ENCODE data around the gene CYB5RL.
A peak's percentile ranks its signal among the peaks of the same experiment; 100 is the strongest.

Gene CYB5RL

DNA sequence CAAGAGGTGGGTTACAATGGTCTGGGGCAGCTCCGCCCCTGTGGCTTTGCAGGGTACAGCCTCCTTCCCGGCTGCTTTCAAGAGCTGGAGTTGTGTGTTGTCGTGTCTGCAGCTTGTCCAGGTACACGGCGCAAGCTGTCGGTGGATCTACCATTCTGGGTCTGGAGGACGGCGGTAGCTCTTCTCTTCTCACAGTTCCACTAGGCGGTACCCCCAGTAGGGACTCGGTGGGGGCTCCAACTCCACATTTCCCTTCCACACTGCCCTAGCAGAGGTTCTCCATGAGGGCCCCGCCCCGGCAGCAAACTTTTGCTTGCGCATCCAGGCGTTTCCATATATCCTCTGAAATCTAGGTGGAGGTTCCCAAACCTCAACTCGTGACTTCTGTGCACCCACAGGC lies 34.7 kb downstream of the CYB5RL start:
- H3K27me3 Mint-ChIP-seq, result no peaks in the 10 kb centered on the region
- H3K9me3 Mint-ChIP-seq (ENCODE audit: low read depth), result no peaks in the 10 kb centered on the region
- no peak overlapping the region for H3K4me3 Mint-ChIP-seq
- no peak overlapping the region for H3K27ac Mint-ChIP-seq
- H3K36me3 Mint-ChIP-seq, result no peaks in the 10 kb centered on the region
- H3K4me1 Mint-ChIP-seq (ENCODE audit: low read depth), result no peaks in the 10 kb centered on the region

DNA sequence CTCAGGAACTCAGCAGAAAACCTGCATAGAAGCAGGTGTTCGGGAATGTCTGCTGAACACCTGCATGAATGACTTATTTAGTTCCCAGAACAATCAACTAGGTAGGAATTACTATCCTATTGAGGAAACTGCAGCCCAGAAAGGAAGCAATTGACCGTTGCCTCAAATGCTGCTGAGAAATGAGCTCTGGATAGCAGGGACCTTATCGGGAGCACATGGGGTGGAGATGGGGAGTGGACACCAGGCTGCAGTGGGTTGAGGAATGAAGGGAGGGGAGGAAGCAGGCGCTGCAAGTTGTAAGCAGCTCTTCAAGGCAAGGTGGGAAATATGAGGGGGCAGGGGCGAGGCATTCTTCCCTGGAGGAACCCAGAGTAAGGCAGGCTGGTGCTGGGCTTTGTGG lies 36.3 kb downstream of the CYB5RL start:
- Mint-ChIP-seq H3K36me3 (no peaks in the 10 kb centered on the region), H3K4me3 (no peak overlapping the region), H3K27ac (no peak overlapping the region), H3K27me3 (no peaks in the 10 kb centered on the region), H3K9me3 (ENCODE audit: low read depth) (no peaks in the 10 kb centered on the region), H3K4me1 (ENCODE audit: low read depth) (no peaks in the 10 kb centered on the region)

DNA sequence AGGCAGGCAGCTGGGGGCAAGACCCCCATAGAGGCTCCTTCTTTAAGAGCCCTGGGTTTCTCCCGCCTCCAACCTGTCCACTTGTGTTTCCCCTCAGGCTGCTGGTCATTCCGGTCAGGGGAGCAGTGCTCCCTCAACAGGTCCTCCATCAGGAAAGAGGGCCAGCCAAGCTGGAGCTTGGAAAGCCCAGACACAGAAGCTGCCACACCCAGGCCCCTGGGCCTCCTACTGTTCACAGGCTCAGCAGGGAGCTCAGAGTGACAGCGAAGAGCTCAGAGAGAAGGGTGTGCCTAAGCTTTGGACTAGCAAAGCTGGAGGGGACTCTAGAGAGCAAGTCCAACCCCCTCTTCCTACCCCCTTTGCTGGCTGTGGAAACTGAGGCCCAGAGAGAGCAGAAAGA lies 36.8 kb downstream of the CYB5RL start:
- no peaks in the 10 kb centered on the region for H3K4me1 Mint-ChIP-seq (ENCODE audit: low read depth)
- no peaks in the 10 kb centered on the region for H3K27me3 Mint-ChIP-seq
- H3K27ac Mint-ChIP-seq, result no peak overlapping the region
- no peak overlapping the region for H3K4me3 Mint-ChIP-seq
- H3K9me3 Mint-ChIP-seq (ENCODE audit: low read depth), result no peaks in the 10 kb centered on the region
- no peaks in the 10 kb centered on the region for H3K36me3 Mint-ChIP-seq

DNA sequence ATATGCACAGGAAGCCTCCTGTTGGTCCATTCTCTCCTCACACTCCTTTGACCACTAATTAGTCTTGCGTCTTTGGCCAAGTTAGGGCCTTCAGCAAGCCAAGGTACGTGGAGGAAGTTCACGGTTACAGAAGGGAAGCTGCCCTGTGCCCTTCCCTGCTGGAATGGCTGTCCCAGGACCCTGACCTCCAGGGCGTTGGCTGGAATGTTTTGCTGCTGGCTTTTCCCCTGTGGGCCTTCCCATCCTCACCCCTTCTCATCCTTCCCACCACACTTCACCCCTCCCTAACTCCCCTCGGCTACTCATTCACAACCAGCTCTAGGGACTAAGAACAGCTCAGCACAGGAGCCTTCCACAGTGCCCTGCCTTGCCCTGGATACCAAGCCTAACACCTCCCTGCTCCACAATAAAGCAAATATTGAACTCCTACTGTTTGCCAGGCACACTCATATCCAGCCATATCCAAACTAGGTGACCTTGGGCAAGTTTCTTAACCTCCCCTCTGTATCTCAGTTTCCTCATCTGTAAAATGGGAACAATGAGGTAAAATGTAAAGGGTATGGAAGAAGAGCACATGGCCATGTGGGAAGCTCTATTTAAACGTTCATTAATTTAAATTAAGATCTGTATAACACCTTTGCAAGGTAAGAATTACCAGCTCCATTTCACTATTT lies 38.2 kb downstream of the CYB5RL start:
- no peak overlapping the region for H3K27ac Mint-ChIP-seq
- H3K4me3 Mint-ChIP-seq, result no peak overlapping the region
- H3K27me3 Mint-ChIP-seq, result no peaks in the 10 kb centered on the region
- no peaks in the 10 kb centered on the region for H3K36me3 Mint-ChIP-seq
- no peaks in the 10 kb centered on the region for H3K4me1 Mint-ChIP-seq (ENCODE audit: low read depth)
- H3K9me3 Mint-ChIP-seq (ENCODE audit: low read depth), result no peaks in the 10 kb centered on the region

- Mint-ChIP-seq H3K27ac (no peak overlapping the region), H3K4me1 (ENCODE audit: low read depth) (no peaks in the 10 kb centered on the region)
Measured at GRCh38 chr1:54160351-54160750, 39.5 kb downstream of the CYB5RL start.

DNA sequence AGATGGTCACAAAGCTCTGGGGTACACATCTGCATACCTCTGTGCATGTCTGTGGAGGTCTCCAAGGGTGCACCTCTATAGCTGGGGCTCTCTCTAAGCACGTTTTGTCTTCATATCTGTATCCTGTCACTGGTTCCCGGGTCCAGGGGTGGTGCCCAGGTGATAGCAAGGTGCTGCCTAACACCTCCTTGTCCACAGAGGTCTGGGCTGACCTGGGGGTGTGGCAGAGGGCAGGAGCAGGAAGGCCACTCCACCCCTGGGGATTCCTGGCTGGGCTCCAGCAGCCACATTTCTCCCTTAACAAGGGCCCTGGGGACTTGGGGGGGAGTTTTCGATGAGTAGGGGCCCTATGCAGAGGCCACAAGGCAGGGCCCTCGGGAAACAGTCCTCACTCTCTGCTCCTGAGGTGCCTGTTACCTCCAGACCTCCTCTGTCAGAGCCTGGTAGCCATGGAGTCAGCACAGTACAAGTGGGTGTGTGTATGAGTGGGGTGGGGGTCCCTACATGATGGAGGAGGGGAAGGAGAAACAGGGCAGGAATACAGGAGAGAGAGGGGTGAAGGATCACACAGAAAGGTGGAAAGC lies 40.0 kb downstream of the CYB5RL start:
- no peak overlapping the region for H3K4me3 Mint-ChIP-seq
- no peaks in the 10 kb centered on the region for H3K36me3 Mint-ChIP-seq
- no peaks in the 10 kb centered on the region for H3K27me3 Mint-ChIP-seq
- H3K27ac Mint-ChIP-seq, result no peak overlapping the region
- H3K4me1 Mint-ChIP-seq (ENCODE audit: low read depth), result no peaks in the 10 kb centered on the region
- H3K9me3 Mint-ChIP-seq (ENCODE audit: low read depth), result no peaks in the 10 kb centered on the region

More at GRCh38 chr1:54160351-54160750, 39.5 kb downstream of the CYB5RL start:
- Mint-ChIP-seq H3K9me3 (ENCODE audit: low read depth) (no peaks in the 10 kb centered on the region), H3K4me3 (no peak overlapping the region), H3K36me3 (no peaks in the 10 kb centered on the region), H3K27me3 (no peaks in the 10 kb centered on the region)

GRCh38 chr1:54158071-54158470 lies 41.8 kb downstream of the CYB5RL start:
- no peaks in the 10 kb centered on the region for H3K9me3 Mint-ChIP-seq (ENCODE audit: low read depth)
- H3K27ac Mint-ChIP-seq, result no peak overlapping the region
- no peak overlapping the region for H3K4me3 Mint-ChIP-seq
- no peaks in the 10 kb centered on the region for H3K27me3 Mint-ChIP-seq
- no peaks in the 10 kb centered on the region for H3K36me3 Mint-ChIP-seq
- no peaks in the 10 kb centered on the region for H3K4me1 Mint-ChIP-seq (ENCODE audit: low read depth)

DNA sequence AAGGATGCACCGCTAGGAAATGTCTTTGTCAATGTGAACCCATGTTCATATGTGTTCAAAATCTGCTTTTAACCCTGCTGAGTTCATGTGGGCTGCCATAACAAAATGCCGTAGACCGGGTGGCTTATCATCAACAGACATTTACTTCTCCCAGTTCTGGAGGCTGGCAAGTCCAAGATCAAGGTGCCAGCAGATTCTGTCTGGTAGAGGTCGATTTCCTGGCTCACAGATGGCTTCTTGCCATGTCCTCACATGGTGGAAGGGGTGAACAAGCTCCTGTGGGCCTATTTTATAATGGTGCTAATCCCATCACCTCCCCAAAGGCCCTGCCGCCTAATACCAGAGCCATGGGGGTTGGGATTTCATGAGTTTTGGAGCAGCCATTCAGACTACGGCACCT lies 42.4 kb downstream of the CYB5RL start:
- H3K36me3 Mint-ChIP-seq, result no peaks in the 10 kb centered on the region

GRCh38 chr1:54156986-54157385 lies 42.8 kb downstream of the CYB5RL start:
- no peaks in the 10 kb centered on the region for H3K36me3 Mint-ChIP-seq

More for the DNA sequence above, 42.4 kb downstream of the CYB5RL start:
- Mint-ChIP-seq H3K4me3 (no peak overlapping the region), H3K4me1 (ENCODE audit: low read depth) (no peaks in the 10 kb centered on the region), H3K9me3 (ENCODE audit: low read depth) (no peaks in the 10 kb centered on the region), H3K27me3 (no peaks in the 10 kb centered on the region), H3K27ac (no peak overlapping the region)

DNA sequence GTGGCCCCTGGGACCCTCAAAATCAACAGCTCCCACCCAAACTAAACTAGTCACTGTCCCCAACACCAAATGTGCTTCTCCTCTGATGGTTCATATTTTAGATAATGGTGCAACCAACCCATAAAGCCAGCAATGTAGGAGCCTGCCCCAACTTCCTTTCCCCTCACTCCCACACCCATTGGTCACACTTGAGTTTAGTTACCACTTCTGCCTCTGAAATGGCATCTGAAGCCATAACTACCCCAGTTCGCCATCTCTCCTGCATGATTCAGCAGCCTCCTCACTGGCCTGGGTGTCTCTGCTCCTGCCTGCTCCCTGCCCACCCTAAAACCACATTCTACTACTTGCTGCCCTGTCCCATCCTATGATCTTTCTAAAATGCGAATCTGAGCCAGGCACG lies 43.6 kb downstream of the CYB5RL start:
- no peaks in the 10 kb centered on the region for H3K36me3 Mint-ChIP-seq
- H3K27ac Mint-ChIP-seq, result no peak overlapping the region
- H3K9me3 Mint-ChIP-seq (ENCODE audit: low read depth), result no peaks in the 10 kb centered on the region
- H3K27me3 Mint-ChIP-seq, result no peaks in the 10 kb centered on the region
- no peaks in the 10 kb centered on the region for H3K4me1 Mint-ChIP-seq (ENCODE audit: low read depth)
- no peak overlapping the region for H3K4me3 Mint-ChIP-seq

More at GRCh38 chr1:54156986-54157385, 42.8 kb downstream of the CYB5RL start:
- no peaks in the 10 kb centered on the region for H3K9me3 Mint-ChIP-seq (ENCODE audit: low read depth)
- H3K4me3 Mint-ChIP-seq, result no peak overlapping the region
- H3K4me1 Mint-ChIP-seq (ENCODE audit: low read depth), result no peaks in the 10 kb centered on the region
- H3K27ac Mint-ChIP-seq, result no peak overlapping the region
- H3K27me3 Mint-ChIP-seq, result no peaks in the 10 kb centered on the region

DNA sequence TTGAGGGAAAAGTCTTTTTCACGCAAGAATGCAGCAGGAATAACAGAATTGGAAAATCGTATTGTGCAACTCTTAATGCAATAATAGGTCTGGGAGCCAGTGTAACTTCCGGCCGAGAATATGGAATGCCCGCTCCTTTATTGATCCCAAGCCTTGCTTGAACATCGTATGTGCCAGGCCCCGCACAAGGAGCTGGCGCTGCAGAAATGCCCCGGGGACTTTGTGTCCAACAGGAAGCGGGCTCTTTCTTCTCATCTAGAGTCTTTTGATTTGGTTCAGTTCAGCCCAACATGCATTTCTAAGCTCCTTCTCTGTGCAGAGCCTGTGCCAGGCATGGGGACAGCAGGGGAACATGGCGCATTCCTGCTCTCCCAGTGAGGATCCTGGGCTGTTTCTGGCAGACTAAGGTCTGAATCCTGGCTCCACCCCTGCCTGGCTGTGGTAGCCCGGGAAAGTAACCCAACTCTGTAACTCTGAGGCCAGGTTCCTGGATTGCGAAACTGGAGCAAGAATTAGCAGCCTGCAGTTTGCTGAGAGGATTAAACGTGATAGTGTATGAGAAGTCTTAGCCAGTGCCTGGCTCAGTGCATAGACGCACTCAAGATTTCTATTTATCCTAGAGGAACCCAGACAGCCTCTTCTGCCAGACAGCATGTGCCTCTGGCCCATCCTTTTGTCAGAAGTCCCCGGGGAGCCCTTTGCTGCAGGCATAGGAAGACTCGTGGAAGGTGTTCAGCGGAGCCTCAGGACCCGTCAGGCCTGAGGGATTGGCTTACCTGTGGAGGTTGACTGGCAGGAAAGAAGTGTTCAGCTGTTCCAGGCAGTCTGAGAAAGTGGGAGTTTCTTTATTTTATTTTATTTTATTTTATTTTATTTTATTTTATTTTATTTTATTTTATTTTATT lies 46.0 kb downstream of the CYB5RL start:
- H3K4me1 Mint-ChIP-seq (ENCODE audit: low read depth), result no peaks in the 10 kb centered on the region
- H3K27ac Mint-ChIP-seq, result no peak overlapping the region
- no peak overlapping the region for H3K4me3 Mint-ChIP-seq
- H3K9me3 Mint-ChIP-seq (ENCODE audit: low read depth), result no peaks in the 10 kb centered on the region
- H3K36me3 Mint-ChIP-seq, result no peaks in the 10 kb centered on the region
- no peaks in the 10 kb centered on the region for H3K27me3 Mint-ChIP-seq

- H3K9me3 Mint-ChIP-seq (ENCODE audit: low read depth), result no peaks in the 10 kb centered on the region
- H3K27me3 Mint-ChIP-seq, result no peaks in the 10 kb centered on the region
- H3K4me1 Mint-ChIP-seq (ENCODE audit: low read depth), result no peaks in the 10 kb centered on the region
- no peak within 1 kb of the TSS for H3K4me3 Mint-ChIP-seq
- no peaks in the 10 kb centered on the region for H3K36me3 Mint-ChIP-seq
- H3K27ac Mint-ChIP-seq, result no peak within 1 kb of the TSS
Measured at GRCh38 chr1:54152696-54153095, 47.1 kb downstream of the CYB5RL start, which contains the start of gene CDCP2. CDCP2 (minus strand) TSS chr1:54153000; CDS start chr1:54152922, 78 bp downstream.

- Mint-ChIP-seq H3K27me3 (no peaks in the 10 kb centered on the region), H3K9me3 (ENCODE audit: low read depth) (no peaks in the 10 kb centered on the region), H3K4me3 (no peak overlapping the region), H3K4me1 (ENCODE audit: low read depth) (no peaks in the 10 kb centered on the region), H3K27ac (peak overlapping the region; percentile 34), H3K36me3 (no peaks in the 10 kb centered on the region)
Measured at GRCh38 chr1:54151013-54151412, 48.8 kb downstream of the CYB5RL start.
